SKM-1 treated with dmso at 0.1 percent for 144 hours (cell line): ENCODE measurements around the gene TNS4.

ENCODE experiments used
- DNase-seq: peaks from one replicate; lab custom pipeline; 2025; ENCODE audit not compliant: unreplicated experiment; lab: John Stamatoyannopoulos, UW

TNS4 gene

GRCh38 chr17:40495140-40495539 is 6.3 kb downstream of the TNS4 start:
- DNase-seq = no peak

- no peak for DNase-seq
These were observed 7.7 kb downstream of the TNS4 start for GRCh38 chr17:40493697-40494096.

- no peak for DNase-seq
These were observed 9.9 kb downstream of the TNS4 start for GRCh38 chr17:40491486-40491885.

GRCh38 chr17:40490982-40491381 is 10.4 kb downstream of the TNS4 start:
- DNase-seq = no peak

GRCh38 chr17:40490289-40490853 is 11.1 kb downstream of the TNS4 start:
- DNase-seq = no peak

- no peak for DNase-seq
These were observed 13.9 kb downstream of the TNS4 start for GRCh38 chr17:40487371-40488020.

- DNase-seq = peak; percentile 10
These were observed 14.7 kb downstream of the TNS4 start for GRCh38 chr17:40486522-40487370.

GRCh38 chr17:40485851-40486521 is 15.4 kb downstream of the TNS4 start:
- DNase-seq = peak; percentile 16

GRCh38 chr17:40484973-40485530 is 16.4 kb downstream of the TNS4 start:
- no peak for DNase-seq

GRCh38 chr17:40484285-40484972 is 17.0 kb downstream of the TNS4 start:
- no peak for DNase-seq

- DNase-seq = no peak
These were observed 17.7 kb downstream of the TNS4 start for GRCh38 chr17:40483679-40484078.

GRCh38 chr17:40482722-40483121 is 18.7 kb downstream of the TNS4 start:
- DNase-seq = no peak

GRCh38 chr17:40481106-40481505 is 20.3 kb downstream of the TNS4 start:
- no peak for DNase-seq

GRCh38 chr17:40480501-40481003 is 20.9 kb downstream of the TNS4 start:
- no peak for DNase-seq

- DNase-seq = peak; percentile 28
These were observed 21.5 kb downstream of the TNS4 start for GRCh38 chr17:40479754-40480480.

- DNase-seq = no peak
These were observed 22.9 kb downstream of the TNS4 start for GRCh38 chr17:40478486-40478885.

GRCh38 chr17:40477796-40478195 is 23.6 kb downstream of the TNS4 start:
- no peak for DNase-seq

GRCh38 chr17:40475234-40475908 is 26.1 kb downstream of the TNS4 start:
- no peak for DNase-seq

- DNase-seq = no peak
These were observed 26.9 kb downstream of the TNS4 start for GRCh38 chr17:40474419-40475002.
